NCI-H1092 (cell line): ENCODE data around the gene PIP5KL1.

ENCODE experiments used
- DNase-seq: peaks from one replicate; lab custom pipeline; 2025; lab: John Stamatoyannopoulos, UW

The PIP5KL1 gene

GRCh38 chr9:127930231-127931091 lies at the start of gene PIP5KL1:
Gene PIP5KL1, minus strand, starts transcription at chr9:127930777. Its CDS starts 25 bp downstream, at chr9:127930752.
- peak; percentile 59 for DNase-seq

DNA sequence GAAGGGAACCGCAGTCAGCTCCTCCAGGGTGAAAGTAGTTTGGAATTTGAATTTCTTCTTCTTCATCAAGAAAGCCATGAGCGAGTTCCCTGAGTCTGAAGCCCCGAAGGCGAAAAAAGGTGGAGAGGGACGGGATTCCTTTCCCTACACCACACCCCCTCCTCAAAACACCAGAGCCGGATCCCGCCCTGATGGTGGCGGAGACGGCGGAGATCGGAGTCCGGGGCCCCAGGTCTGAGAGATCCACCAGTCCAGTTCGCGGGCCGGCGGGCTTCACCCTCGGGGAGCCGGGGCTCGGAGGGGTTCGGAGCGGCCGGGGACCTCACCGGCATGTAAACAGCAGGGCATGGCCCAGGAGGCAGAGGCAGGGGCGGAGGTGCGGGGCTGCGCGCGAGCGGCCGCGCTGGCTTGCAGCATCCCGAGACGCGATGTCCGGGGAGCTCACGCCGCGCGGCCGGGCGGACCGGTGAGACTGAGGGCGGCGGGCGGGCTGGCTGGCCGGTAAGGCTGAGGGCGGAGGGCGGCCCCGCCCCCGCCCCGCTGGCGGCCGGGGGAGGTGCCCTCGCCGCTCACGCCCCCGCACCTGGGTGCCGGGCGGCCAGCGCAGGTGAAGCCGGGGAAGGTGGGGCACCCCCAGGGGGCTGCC lies 49.6 kb upstream of the PIP5KL1 start:
- DNase-seq = no peak

- no peak for DNase-seq
These were observed 48.9 kb upstream of the PIP5KL1 start for GRCh38 chr9:127979333-127980059.

DNA sequence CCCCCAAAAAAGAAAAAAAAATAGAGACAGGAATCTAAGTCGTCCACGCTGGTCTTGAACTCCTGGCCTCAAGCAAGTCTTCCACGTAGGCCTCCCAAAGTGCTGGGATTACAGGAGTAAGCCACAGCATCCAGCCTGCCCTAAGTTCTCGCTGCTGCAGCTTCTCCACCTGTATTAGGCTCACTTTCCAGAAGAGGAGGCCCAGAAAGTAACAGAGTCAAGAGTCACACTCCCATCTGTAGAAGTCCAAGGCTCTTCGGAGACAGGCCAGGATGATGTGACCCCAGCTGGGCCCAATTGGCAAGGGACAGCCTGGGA lies 48.4 kb upstream of the PIP5KL1 start:
- DNase-seq = no peak

DNA sequence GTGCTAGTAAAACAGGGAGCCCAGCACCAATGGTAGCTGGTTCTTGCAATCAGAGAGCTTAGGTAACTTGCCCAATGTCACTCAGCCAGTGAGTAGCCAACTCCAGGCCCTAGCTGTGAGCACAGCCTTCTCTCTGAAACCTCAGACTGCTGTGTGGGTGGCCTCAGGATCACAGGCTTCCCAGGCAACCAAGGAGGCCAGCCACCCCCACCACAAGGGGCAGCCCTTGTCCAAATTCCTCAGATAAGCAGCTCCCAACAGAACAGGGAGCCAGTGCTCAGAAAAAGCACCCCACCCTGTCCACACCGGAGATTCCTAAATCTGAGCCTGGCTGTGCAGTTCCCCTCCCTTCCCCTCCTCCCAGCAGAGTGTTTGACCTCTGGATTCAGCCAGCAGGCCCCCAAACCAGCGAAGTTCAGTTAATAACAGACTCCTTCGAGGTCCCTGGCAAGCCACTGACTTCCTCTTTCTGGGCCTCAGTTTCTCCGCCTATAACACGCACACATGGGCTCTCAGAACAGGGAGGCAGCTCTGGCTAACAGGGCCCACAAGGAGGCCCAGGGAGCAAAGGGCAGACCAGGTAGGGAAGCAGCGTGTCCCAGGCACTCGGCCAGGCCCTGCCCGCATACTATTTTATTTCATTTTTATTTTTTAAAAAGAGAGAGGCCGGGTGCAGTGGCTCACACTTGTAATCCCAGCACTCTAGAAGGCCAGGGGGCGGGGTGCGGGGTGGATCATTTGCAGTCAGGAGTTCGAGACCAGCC lies 47.5 kb upstream of the PIP5KL1 start:
- DNase-seq = no peak

GRCh38 chr9:127977009-127977883 lies 46.7 kb upstream of the PIP5KL1 start:
- no peak for DNase-seq

GRCh38 chr9:127976498-127976897 lies 45.9 kb upstream of the PIP5KL1 start:
- DNase-seq = peak; percentile 46

GRCh38 chr9:127975376-127976315 lies 45.1 kb upstream of the PIP5KL1 start:
- DNase-seq = no peak

DNA sequence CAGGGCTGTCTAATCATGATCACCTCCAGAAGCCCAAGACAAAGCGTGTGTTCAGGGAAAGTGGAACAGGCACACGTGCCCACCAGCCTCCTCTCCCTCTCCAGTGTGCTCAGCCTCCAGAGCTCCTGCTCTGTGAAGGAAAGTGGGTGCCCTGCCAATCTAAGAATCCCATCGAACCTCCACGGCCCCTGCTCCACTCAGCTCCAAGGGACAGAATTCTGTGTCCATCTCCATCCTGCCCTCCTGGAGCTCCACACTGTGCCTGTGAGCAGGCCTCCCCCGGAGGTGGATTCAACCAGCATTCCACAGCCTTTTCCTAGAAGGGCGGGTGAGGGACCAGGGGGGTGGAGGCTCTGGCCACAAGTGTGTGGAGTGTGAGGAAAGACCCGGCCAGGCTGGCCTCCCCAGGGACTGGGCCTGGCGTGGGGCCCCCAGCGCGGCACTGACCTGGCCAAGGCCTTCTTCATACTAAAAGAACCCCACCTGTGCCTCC lies 44.2 kb upstream of the PIP5KL1 start:
- DNase-seq = no peak

GRCh38 chr9:127974001-127974768 lies 43.6 kb upstream of the PIP5KL1 start:
- DNase-seq = peak; percentile 72

DNA sequence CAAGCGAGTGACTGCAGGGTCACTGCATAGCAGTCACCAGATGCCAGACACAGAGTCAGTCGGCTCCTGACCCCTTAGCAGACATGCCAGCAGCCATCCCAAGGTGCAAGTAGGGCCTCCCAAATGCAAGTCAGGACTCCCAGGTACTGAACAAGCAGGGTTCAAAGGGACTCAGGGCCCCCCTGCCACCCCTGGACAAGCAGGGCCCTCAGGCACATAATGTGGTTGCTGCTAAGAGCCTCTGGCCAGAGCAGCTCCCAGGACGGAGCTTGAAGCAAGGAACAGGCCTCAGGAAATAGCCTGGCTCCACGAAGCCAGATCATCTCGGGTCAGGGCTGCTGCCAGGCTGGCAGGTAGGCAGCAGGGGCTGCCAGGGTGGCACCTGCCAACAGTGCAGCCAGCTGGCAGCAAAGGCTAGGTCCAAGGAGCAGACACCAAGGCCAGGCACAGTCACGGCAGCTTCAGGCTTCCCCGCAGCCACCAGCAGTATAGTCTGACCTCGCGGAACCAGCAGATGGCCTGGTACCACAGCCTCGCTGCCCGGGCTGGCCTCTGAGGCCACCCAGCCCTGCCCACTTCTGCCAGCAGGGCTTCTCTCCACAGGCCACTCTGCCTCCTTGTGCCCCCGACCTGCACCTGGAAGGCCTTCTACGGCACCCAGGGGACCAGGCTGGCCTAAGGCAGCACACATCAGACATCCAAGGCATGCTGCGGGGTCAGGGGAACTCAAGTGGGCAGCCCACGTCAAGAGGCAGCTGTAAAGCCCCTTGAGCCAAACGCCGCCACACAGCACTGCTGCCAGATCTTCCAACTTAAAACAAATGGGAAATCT lies 42.8 kb upstream of the PIP5KL1 start:
- DNase-seq = peak; percentile 61

- no peak for DNase-seq
These were observed 41.8 kb upstream of the PIP5KL1 start for GRCh38 chr9:127972236-127972871.

GRCh38 chr9:127971357-127972235 lies 41.0 kb upstream of the PIP5KL1 start:
- no peak for DNase-seq

DNA sequence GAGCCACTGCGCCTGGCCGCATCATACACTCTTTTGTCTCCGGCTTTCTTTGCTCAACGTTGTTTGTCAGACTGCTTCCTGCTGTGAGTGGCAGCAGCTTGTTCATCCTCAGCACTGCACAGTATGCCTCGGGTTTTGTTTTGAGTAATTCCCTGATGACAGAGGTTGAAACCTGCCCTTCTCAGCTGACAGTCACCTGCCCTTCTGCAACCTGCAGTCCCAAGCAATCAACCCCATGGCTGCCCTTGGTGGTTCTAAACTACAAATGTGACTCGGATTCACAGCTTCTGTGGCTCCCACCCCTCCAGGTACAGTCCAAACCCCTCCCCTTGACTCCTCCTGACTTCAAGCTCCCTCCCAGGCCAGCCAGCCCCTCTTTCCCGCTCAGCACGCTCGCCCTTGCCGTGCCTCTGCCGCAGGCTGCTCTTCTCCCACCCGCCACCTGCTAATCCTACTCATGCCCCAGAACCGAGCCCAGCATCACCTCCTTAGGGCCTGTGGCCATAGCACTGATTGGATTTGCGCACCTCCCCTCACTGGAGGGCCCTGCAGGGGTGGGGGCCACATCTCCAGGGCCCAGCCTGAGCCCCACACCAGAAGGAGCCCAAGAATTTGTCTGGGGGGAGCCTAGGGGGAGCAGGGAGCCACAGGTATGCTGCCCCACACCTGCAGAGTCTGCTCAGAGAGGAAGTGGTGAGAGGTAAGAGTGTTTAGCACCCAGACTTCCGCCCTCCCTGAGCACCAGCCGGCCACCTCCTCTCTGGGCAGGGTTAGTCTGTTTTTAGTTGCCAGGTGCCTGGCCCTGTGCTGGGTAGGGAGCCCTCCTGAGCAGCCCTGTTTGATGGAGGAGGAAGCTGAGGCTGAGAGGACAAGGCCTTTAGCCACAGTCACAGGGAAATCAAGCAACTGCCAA lies 40.1 kb upstream of the PIP5KL1 start:
- peak; percentile 36 for DNase-seq

- peak; percentile 68 for DNase-seq
These were observed 38.3 kb upstream of the PIP5KL1 start for GRCh38 chr9:127968700-127969383.
